CD4-positive, alpha-beta memory T cell (primary cell): ENCODE measurements around the gene MARCO. TPM values are rescaled to one million over a fixed set of nuclear protein-coding genes. Genes with fewer than 3 reads are reported as not detected.
"Not testable (repeated sequence)": the region's sequence is repeated elsewhere in the genome, so short reads cannot be mapped to it uniquely, and the experiment has no call there.

Experiments used
- CTCF ChIA-PET: fragments of 350-600 bp; sonication (Branson Sonifier 250); formaldehyde crosslinking; loops from one replicate; lab custom pipeline; 2021; ENCODE audit warnings: inconsistent platforms; ENCODE audit not compliant: partially characterized antibody; lab: Charles Lee
- POLR2A ChIA-PET: fragments of 350-600 bp; sonication (Branson Sonifier 250); formaldehyde crosslinking; loops from one replicate; lab custom pipeline; 2021; ENCODE audit not compliant: partially characterized antibody; lab: Charles Lee
- DNase-seq, 5 donors: peaks; one replicate each; pipeline versions ENCODE4 v3.0.0 to v3.0.0-alpha.2; 2020 to 2022; ENCODE audit warnings: mixed read lengths in 1 of 5
- H3K27ac ChIP-seq: one replicate; pipeline ENCODE4 v1.7.0; 2013; ENCODE audit warnings: low read depth, low read length
- H3K27me3 ChIP-seq: 2 replicates; pipeline ENCODE4 v1.7.0; 2013; ENCODE audit warnings: mild to moderate bottlenecking, low read length, moderate library complexity; ENCODE audit not compliant: insufficient read depth
- H3K36me3 ChIP-seq: 2 replicates; pipeline ENCODE4 v1.7.0; 2013; ENCODE audit warnings: mild to moderate bottlenecking, low read length, moderate library complexity; ENCODE audit not compliant: insufficient read depth
- H3K4me1 ChIP-seq: 2 replicates; pipeline ENCODE4 v1.7.0; 2013; ENCODE audit warnings: mild to moderate bottlenecking, low read length, moderate library complexity; ENCODE audit not compliant: insufficient read depth
- H3K4me3 ChIP-seq, 2 donors: one replicate each; pipeline ENCODE4 v1.7.0; 2013; ENCODE audit warnings: low read length in 2 of 2, mild to moderate bottlenecking in 1 of 2
- H3K9me3 ChIP-seq, 2 donors: one replicate each; pipeline ENCODE4 v1.7.0; 2013; ENCODE audit warnings: low read length in 2 of 2, control low read depth in 1 of 2; ENCODE audit not compliant: control insufficient read depth in 1 of 2
- H3K27ac Mint-ChIP-seq, 7 donors: one replicate each; pipeline ENCODE4 v1.8.0; 2020 to 2021; ENCODE audit warnings: mixed read lengths in 7 of 7, mild to moderate bottlenecking in 6 of 7, inconsistent platforms in 3 of 7, moderate library complexity in 3 of 7
- H3K27me3 Mint-ChIP-seq, 2 donors: one replicate each; pipeline ENCODE4 v1.8.0; 2020 to 2021; ENCODE audit warnings: mixed read lengths in 2 of 2
- H3K36me3 Mint-ChIP-seq, 2 donors: one replicate each; pipeline ENCODE4 v1.8.0; 2020 to 2021; ENCODE audit warnings: mixed read lengths in 2 of 2, inconsistent platforms in 1 of 2, mild to moderate bottlenecking in 1 of 2
- H3K4me1 Mint-ChIP-seq, 4 donors: one replicate each; pipeline ENCODE4 v1.8.0; 2020 to 2021; ENCODE audit warnings: mixed read lengths in 4 of 4, mild to moderate bottlenecking in 1 of 4
- H3K4me3 Mint-ChIP-seq, 8 donors: one replicate each; pipeline ENCODE4 v1.8.0; 2020 to 2021; ENCODE audit warnings: mixed read lengths in 8 of 8, mild to moderate bottlenecking in 7 of 8, moderate library complexity in 6 of 8, inconsistent platforms in 3 of 8
- H3K9me3 Mint-ChIP-seq, 8 donors: one replicate each; pipeline ENCODE4 v1.8.0; 2020 to 2021; ENCODE audit warnings: mixed read lengths in 8 of 8, mild to moderate bottlenecking in 5 of 8, inconsistent platforms in 3 of 8, moderate library complexity in 1 of 8
- intact Hi-C: fragments of 100-400 bp; cut with micrococcal nuclease; formaldehyde crosslinking; loops from one replicate; pipeline ENCODE4 v1.15.1; 2023
- polyA plus RNA-seq, 2 donors: library from polyadenylated mRNA; unstranded; fragments of 300-500 nt; fragmentation: Illumina TruSeq; gene quantifications; one replicate each; pipeline ENCODE4 v1.2.3, GENCODE V29; 2021
- total RNA-seq, 2 experiments: library from RNA; stranded (reverse); gene quantifications; one replicate each; pipeline ENCODE4 v1.2.3, GENCODE V29; 2021

MARCO gene
- total and polyA plus RNA-seq, 4 experiments from 2014 or later, result 0.17 TPM; not detected in 3

GRCh38 chr2:119029297-119029696 is 87.3 kb downstream of the MARCO start:
- intact Hi-C loops, result no loop called here
- H3K4me1 Mint-ChIP-seq, result no peaks in the 10 kb centered on the region
- H3K9me3 Mint-ChIP-seq, result peaks cover 0 to 18% (median 7%) of the 10 kb centered on the region in 8 donors
- DNase-seq, result no peak
- ChIA-PET CTCF (no interaction called here), POLR2A (no interaction called here)
- H3K36me3 ChIP-seq, result no peaks in the 10 kb centered on the region
- H3K4me3 ChIP-seq, result no peak overlapping the region
- no peaks in the 10 kb centered on the region for H3K4me1 ChIP-seq
- H3K36me3 Mint-ChIP-seq, result no peaks in the 10 kb centered on the region
- no peak overlapping the region for H3K27ac ChIP-seq
- H3K27ac Mint-ChIP-seq, result no peak overlapping the region
- peaks cover 2 to 4% of the 10 kb centered on the region in 2 donors for H3K27me3 Mint-ChIP-seq
- H3K4me3 Mint-ChIP-seq, result no peak overlapping the region
- H3K9me3 ChIP-seq, result no peaks in the 10 kb centered on the region
- no peaks in the 10 kb centered on the region for H3K27me3 ChIP-seq

- H3K4me1 ChIP-seq, POLR2A ChIA-PET, H3K4me1 Mint-ChIP-seq, H3K27ac Mint-ChIP-seq, H3K4me3 ChIP-seq, H3K36me3 Mint-ChIP-seq, H3K27ac ChIP-seq, H3K36me3 ChIP-seq, H3K27me3 ChIP-seq, H3K27me3 Mint-ChIP-seq, H3K4me3 Mint-ChIP-seq, H3K9me3 ChIP-seq, intact Hi-C loops, CTCF ChIA-PET, DNase-seq: not testable (repeated sequence)
- H3K9me3 Mint-ChIP-seq, result peaks cover 0 to 23% (median 12%) of the 10 kb centered on the region in 8 donors
Measured at GRCh38 chr2:119037922-119038321, 95.9 kb downstream of the MARCO start.

- CTCF ChIA-PET, result no interaction called here
- Mint-ChIP-seq H3K4me3 (no peak overlapping the region), H3K9me3 (peaks cover 0 to 4% (median 1%) of the 10 kb centered on the region in 8 donors), H3K36me3 (no peaks in the 10 kb centered on the region), H3K27ac (no peak overlapping the region), H3K4me1 (no peaks in the 10 kb centered on the region), H3K27me3 (no peaks in the 10 kb centered on the region)
- Histone ChIP-seq H3K4me1 (no peaks in the 10 kb centered on the region), H3K9me3 (no peaks in the 10 kb centered on the region), H3K36me3 (no peaks in the 10 kb centered on the region), H3K27me3 (no peaks in the 10 kb centered on the region), H3K4me3 (no peak overlapping the region), H3K27ac (no peak overlapping the region)
- no peak for DNase-seq
- POLR2A ChIA-PET, result no interaction called here
- intact Hi-C loops, result no loop called here
Measured at GRCh38 chr2:119040730-119041129, 98.7 kb downstream of the MARCO start.

Other genes with a start within 250 kb of the MARCO start
- not detected for gene EN1, start 94.5 kb upstream of the MARCO start, total RNA-seq
- gene EN1, start 94.5 kb upstream of the MARCO start, polyA plus RNA-seq, result not detected
- not detected for gene C1QL2, start 216.6 kb downstream of the MARCO start, total RNA-seq
- not detected for gene C1QL2, start 216.6 kb downstream of the MARCO start, polyA plus RNA-seq